HG02678 (cell line): ENCODE data around the gene AGPAT4.

Source experiments
- ATAC-seq: cut with Tn5 transposase; IDR thresholded peaks from one replicate; pipeline ENCODE4 v1.9.1; 2021; ENCODE audit warnings: mild to moderate bottlenecking, moderate library complexity; ENCODE audit not compliant: unreplicated experiment

The AGPAT4 gene

DNA sequence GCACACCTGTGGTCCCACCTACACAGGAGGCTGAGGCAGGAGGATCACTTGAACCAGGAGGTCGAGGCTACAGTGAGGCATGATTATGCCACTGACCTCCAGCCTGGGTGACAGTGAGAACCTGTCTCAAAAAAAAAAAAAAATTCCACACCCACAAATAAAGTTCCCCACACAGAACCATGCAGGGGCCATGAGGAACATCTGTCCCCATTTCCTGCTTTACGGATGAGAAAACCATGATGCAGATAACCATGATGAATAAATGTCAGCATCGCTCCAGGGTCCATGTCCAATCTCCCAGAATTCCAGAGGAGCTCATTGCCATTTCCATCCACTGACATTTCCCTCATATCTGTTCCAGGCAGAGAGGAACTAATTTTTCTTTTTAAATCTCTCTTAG is 16.9 kb upstream of the AGPAT4 start:
- ATAC-seq, result no peak

DNA sequence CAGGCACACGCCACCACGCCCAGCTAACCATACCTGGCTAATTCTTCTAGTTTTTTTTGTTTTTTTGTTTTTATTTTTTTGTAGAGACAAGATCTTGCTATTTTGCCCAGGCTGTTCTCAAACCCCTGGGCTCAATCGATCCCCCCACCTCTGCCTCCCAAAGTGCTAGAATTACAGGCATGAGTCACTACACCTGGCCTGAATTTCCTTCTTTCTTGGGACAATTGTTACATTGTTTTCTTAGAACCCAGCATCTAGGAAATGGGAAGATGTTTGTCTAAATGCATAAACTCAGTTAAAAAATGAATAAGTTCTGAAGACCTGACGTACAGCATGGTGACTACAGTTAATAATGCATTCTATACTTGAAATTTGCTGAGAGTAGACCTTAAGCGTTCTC is 10.8 kb upstream of the AGPAT4 start:
- no peak for ATAC-seq

DNA sequence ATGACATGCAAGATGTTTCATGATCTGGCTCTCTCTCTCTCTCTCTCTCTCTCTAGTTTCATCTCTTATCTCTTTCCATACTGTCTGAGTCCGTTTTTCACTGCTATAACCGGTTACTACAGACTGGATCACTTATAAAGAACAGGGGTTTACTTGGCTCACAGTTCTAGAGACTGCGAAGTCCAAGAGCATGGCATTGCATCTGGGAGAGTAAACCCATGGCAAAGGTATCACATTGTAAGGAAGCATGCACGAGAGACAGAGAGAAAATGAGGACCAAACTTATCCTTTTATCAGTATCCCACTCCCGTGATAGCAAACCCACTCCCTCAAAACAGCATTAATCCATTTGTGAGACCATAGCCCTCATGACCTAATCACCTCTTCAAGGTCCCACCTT is 7.2 kb upstream of the AGPAT4 start:
- no peak for ATAC-seq

DNA sequence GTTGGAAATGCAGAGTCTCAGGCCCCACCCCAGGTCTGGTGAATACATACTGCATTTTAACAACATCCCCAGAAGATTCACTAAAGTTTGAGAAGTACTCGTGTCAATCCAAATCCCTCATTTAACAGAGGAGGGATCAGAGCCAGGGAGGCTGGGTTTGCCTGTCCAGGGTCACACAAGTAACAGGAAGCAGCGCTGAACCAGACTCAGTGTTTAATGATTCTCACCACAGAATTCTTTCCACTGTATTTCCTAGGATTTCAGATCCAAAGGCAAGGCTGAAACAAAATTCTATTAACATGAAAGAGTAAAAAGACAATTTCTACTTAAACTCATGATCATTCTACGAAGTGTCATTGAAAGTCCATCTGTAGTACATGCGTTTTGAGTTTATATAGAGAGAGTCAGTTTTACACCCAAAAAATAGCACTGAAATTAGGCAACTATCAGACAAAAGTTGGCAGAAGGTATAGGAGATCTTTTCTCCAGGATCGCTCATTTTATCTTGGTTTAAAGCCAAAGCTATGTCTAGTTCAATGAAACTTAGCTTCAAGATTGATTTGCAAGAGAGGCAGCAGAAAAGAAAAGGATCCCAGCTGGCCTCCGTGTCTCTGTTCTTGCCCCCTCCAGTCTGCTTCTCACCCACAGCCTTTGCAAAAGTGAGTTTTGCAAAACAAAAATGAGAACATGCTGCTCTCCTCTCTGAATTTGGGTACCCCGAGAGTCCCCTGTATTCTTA is 6.0 kb upstream of the AGPAT4 start:
- no peak for ATAC-seq

DNA sequence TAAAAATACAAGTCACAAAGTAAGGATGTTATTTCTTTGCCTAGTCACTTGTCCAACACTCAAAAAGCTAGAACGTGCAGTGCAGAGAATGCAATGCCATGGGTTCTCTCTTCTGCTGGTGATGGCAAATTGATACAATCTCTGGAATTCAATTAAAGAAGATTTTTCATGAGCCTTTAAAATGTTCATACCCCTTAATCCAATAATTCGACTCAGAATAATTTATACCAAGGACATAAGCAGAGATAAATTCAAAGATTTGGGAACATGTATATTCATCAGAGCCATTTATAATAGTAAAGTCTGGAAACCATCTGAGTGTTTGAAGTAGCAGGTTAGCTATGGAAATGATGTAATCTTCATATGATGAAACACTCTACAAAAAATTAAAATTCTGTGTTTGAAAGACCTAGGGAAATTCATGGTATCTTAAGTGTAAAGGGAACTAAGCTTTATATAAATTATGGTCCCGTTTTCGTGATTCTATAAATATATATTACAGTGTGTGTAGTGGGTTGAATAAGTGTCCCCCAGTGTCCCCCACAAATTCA is 2.8 kb upstream of the AGPAT4 start:
- no peak for ATAC-seq

GRCh38 chr6:161274898-161275297 is 1.0 kb upstream of the AGPAT4 start:
- no peak for ATAC-seq

DNA sequence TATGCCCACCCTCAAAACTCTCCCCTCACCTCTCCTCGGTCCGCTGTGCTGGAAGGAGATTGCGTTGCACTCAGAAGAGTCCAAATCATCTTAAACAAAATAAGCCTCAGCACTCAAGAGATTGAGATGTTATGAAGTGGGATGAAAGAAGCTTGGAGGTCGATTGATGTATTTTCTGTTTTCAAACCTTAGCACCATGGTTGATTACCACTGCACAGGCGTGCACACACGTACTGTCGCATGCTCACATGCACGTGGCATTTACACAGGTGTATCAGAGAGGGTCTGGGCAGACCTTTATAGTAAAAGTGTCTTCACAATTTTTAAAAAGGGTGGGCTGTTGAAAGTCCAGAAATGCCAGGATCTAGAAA is 612 bp upstream of the AGPAT4 start:
- no peak for ATAC-seq

GRCh38 chr6:161273274-161273751 is 548 bp downstream of the AGPAT4 start:
- peak; percentile 4 for ATAC-seq

- ATAC-seq, result no peak
These were observed 1.1 kb downstream of the AGPAT4 start for GRCh38 chr6:161272635-161273273.

DNA sequence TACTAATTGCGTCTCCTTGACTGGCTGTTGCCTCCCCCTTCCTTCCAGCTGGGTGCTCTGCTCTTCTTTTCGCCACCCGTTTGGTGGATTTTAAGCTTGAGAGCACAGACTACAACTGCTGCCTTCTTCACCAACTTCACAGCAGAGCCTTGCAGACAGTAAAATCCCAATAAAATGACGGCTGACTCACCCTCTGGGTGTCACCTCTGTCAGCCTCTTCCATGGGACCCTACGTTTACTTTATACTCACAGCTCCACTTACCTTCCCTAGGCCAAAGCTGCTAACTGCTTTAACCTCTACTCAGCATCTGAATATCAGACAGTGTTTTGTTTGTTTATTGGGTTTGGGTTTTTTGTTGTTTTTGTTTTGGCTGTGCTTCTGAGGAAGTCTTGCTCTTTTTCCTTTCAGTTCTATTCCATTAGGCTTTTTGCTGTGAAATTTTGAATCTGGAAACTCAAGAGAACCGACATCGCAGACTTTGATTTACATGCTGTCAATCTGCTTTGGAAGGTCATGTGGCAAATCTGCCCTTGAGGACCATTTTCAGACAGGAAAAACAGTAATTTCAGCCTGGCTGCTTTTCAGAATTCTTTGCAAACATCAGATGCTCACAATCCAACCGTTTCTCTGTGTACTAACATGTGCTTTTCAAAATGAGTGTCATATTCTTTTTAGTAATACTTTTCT is 2.4 kb downstream of the AGPAT4 start:
- ATAC-seq, result no peak

DNA sequence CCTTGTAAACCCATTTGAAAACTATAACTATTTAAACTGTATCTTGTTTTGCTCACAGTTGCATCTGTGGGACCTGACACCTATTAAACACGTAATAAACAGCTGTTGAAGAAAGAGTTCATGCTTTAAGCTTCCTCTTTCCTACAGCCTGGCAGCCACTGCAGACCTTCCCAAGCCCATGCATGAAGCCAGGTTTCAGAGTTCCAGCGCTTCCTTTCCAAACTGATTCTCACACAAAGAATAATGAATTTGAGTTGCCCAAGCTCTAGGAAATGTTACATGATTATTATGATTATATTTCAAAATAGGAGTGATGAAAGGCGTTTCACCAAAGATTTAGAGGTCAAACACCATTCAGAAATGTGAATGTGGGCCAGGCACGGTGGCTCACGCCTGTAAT is 3.7 kb downstream of the AGPAT4 start:
- no peak for ATAC-seq

- no peak for ATAC-seq
These were observed 4.6 kb downstream of the AGPAT4 start for GRCh38 chr6:161269310-161269709.

GRCh38 chr6:161268531-161269210 is 5.2 kb downstream of the AGPAT4 start:
- no peak for ATAC-seq

DNA sequence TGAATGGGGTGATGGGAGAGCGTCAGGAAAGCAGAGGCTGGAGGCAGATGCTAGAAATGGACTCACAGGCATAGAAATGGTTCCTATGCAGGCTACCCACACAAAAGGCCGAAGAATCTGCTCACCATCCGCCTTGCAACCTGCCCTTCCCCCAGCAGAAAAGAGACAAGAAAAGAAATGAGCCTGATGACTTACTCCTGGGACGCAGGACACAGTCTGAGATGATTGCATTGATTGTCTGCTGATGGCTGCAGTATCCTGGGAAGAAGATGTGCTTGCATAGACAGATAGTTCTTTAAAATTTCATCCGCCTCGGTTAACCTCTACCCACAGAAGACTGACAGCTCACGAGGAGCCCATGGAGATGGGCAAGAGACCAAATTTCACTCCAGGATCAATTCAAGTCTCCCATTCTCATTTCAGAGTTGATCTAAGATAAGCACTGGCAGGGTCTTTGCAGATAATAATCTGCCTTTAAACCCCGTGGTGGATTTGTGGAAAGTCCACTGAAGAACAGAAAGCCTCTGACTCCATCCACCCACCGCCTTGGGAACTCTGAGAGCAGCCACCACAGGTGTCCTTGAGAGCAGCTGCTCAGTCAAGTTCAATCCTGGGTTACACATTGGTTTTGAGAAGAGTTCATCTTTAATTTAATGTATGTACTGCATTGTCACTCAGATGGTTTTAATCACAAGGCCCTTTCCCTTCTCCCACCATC is 7.2 kb downstream of the AGPAT4 start:
- no peak for ATAC-seq

GRCh38 chr6:161265975-161266374 is 7.9 kb downstream of the AGPAT4 start:
- peak; percentile 57 for ATAC-seq

GRCh38 chr6:161265554-161265953 is 8.3 kb downstream of the AGPAT4 start:
- no peak for ATAC-seq

- no peak for ATAC-seq
These were observed 9.7 kb downstream of the AGPAT4 start for GRCh38 chr6:161264181-161264580.

- ATAC-seq, result no peak
These were observed 12.0 kb downstream of the AGPAT4 start for GRCh38 chr6:161261816-161262215.

- ATAC-seq, result no peak
These were observed 12.5 kb downstream of the AGPAT4 start for GRCh38 chr6:161261325-161261724.

GRCh38 chr6:161259302-161259701 is 14.6 kb downstream of the AGPAT4 start:
- no peak for ATAC-seq
